Skeletal muscle tissue (tissue), 4 donors: ENCODE data around the gene NKAIN2. TPM values are rescaled to one million over a fixed set of nuclear protein-coding genes. Genes with fewer than 3 reads are reported as not detected.

Experiments
- H3K27ac ChIP-seq: one replicate; pipeline ENCODE4 v1.7.0; 2013; ENCODE audit warnings: mild to moderate bottlenecking, low read depth, low read length, inconsistent platforms
- H3K27me3 ChIP-seq, 3 donors: one replicate each; pipeline ENCODE4 v1.7.0; 2013; ENCODE audit warnings: low read length in 3 of 3; ENCODE audit not compliant: control insufficient read depth in 3 of 3, insufficient read depth in 3 of 3
- H3K36me3 ChIP-seq, 3 donors: one replicate each; pipeline ENCODE4 v1.7.0; 2013; ENCODE audit warnings: low read length in 3 of 3; ENCODE audit not compliant: control insufficient read depth in 3 of 3, insufficient read depth in 3 of 3
- H3K4me1 ChIP-seq, 3 donors: one replicate each; pipeline ENCODE4 v1.7.0; 2013; ENCODE audit warnings: low read length in 3 of 3, mild to moderate bottlenecking in 3 of 3; ENCODE audit not compliant: control insufficient read depth in 3 of 3, insufficient read depth in 3 of 3
- H3K4me3 ChIP-seq, 3 donors: one replicate each; pipeline ENCODE4 v1.7.0; 2013; ENCODE audit warnings: low read length in 3 of 3
- H3K9ac ChIP-seq, 3 donors: one replicate each; pipeline ENCODE4 v1.7.0; 2013; ENCODE audit warnings: low read length in 3 of 3, mild to moderate bottlenecking in 3 of 3, moderate library complexity in 2 of 3, low read depth in 1 of 3
- H3K9me3 ChIP-seq, 3 donors: one replicate each; pipeline ENCODE4 v1.7.0; 2013; ENCODE audit warnings: low read length in 3 of 3; ENCODE audit not compliant: control insufficient read depth in 3 of 3
- total RNA-seq: library from RNA; depleted of rRNA; stranded (reverse); fragments of >200 nt; gene quantifications from one replicate; pipeline ENCODE4 v1.2.3, GENCODE V29; 2014
- donor health status: Osteomylitis.

NKAIN2 gene
- total RNA-seq, 1 donor from 2014 or later = 3.1 TPM

- Histone ChIP-seq H3K9ac (no peak overlapping the region), H3K4me3 (no peak overlapping the region), H3K9me3 (no peaks in the 10 kb centered on the region), H3K4me1 (no peaks in the 10 kb centered on the region), H3K36me3 (no peaks in the 10 kb centered on the region), H3K27me3 (no peaks in the 10 kb centered on the region), H3K27ac (no peak overlapping the region)
Measured at GRCh38 chr6:123869334-123869733, 65.7 kb downstream of the NKAIN2 start.

GRCh38 chr6:123873974-123874373, 70.3 kb downstream of the NKAIN2 start:
- no peaks in the 10 kb centered on the region for H3K36me3 ChIP-seq
- no peak overlapping the region for H3K27ac ChIP-seq
- H3K9me3 ChIP-seq = no peaks in the 10 kb centered on the region
- H3K4me1 ChIP-seq = no peaks in the 10 kb centered on the region
- no peak overlapping the region for H3K4me3 ChIP-seq
- H3K27me3 ChIP-seq = no peaks in the 10 kb centered on the region
- H3K9ac ChIP-seq = no peak overlapping the region

- Histone ChIP-seq H3K4me3 (no peak overlapping the region), H3K27me3 (no peaks in the 10 kb centered on the region), H3K27ac (no peak overlapping the region), H3K4me1 (no peaks in the 10 kb centered on the region), H3K9ac (no peak overlapping the region), H3K9me3 (no peaks in the 10 kb centered on the region), H3K36me3 (no peaks in the 10 kb centered on the region)
Measured at GRCh38 chr6:123875784-123876183, 72.1 kb downstream of the NKAIN2 start.

GRCh38 chr6:123879749-123880148, 76.1 kb downstream of the NKAIN2 start:
- Histone ChIP-seq H3K9ac (no peak overlapping the region), H3K9me3 (no peaks in the 10 kb centered on the region), H3K36me3 (no peaks in the 10 kb centered on the region), H3K4me3 (no peak overlapping the region), H3K27me3 (no peaks in the 10 kb centered on the region), H3K4me1 (no peaks in the 10 kb centered on the region), H3K27ac (no peak overlapping the region)

- Histone ChIP-seq H3K4me3 (peak overlapping the region in 2 of 3 donors; percentile 8 to 11), H3K4me1 (peaks cover 0 to 5% (median 2%) of the 10 kb centered on the region in 3 donors), H3K9me3 (no peaks in the 10 kb centered on the region), H3K9ac (peak overlapping the region in 2 of 3 donors; percentile 48 to 52), H3K27ac (peak overlapping the region; percentile 55), H3K27me3 (no peaks in the 10 kb centered on the region), H3K36me3 (no peaks in the 10 kb centered on the region)
Measured at GRCh38 chr6:123888771-123889513, 85.3 kb downstream of the NKAIN2 start.

GRCh38 chr6:123895346-123895745, 91.7 kb downstream of the NKAIN2 start:
- Histone ChIP-seq H3K9me3 (no peaks in the 10 kb centered on the region), H3K27ac (no peak overlapping the region), H3K27me3 (no peaks in the 10 kb centered on the region), H3K4me3 (no peak overlapping the region), H3K36me3 (no peaks in the 10 kb centered on the region), H3K4me1 (no peaks in the 10 kb centered on the region), H3K9ac (no peak overlapping the region)

GRCh38 chr6:123895806-123896205, 92.1 kb downstream of the NKAIN2 start:
- Histone ChIP-seq H3K9me3 (no peaks in the 10 kb centered on the region), H3K36me3 (no peaks in the 10 kb centered on the region), H3K27ac (no peak overlapping the region), H3K4me3 (no peak overlapping the region), H3K4me1 (no peaks in the 10 kb centered on the region), H3K9ac (no peak overlapping the region), H3K27me3 (no peaks in the 10 kb centered on the region)

- H3K9me3 ChIP-seq = no peaks in the 10 kb centered on the region
- no peak overlapping the region for H3K27ac ChIP-seq
- no peaks in the 10 kb centered on the region for H3K4me1 ChIP-seq
- H3K9ac ChIP-seq = no peak overlapping the region
- no peak overlapping the region for H3K4me3 ChIP-seq
- no peaks in the 10 kb centered on the region for H3K36me3 ChIP-seq
- H3K27me3 ChIP-seq = no peaks in the 10 kb centered on the region
Measured at GRCh38 chr6:123896869-123897268, 93.2 kb downstream of the NKAIN2 start.

- H3K9me3 ChIP-seq = no peaks in the 10 kb centered on the region
- H3K4me1 ChIP-seq = no peaks in the 10 kb centered on the region
- no peaks in the 10 kb centered on the region for H3K27me3 ChIP-seq
- H3K27ac ChIP-seq = no peak overlapping the region
- H3K36me3 ChIP-seq = no peaks in the 10 kb centered on the region
- H3K4me3 ChIP-seq = no peak overlapping the region
- no peak overlapping the region for H3K9ac ChIP-seq
Measured at GRCh38 chr6:123897965-123898364, 94.3 kb downstream of the NKAIN2 start.

GRCh38 chr6:123898665-123899064, 95.0 kb downstream of the NKAIN2 start:
- Histone ChIP-seq H3K9me3 (no peaks in the 10 kb centered on the region), H3K4me3 (no peak overlapping the region), H3K36me3 (no peaks in the 10 kb centered on the region), H3K27me3 (no peaks in the 10 kb centered on the region), H3K27ac (no peak overlapping the region), H3K4me1 (no peaks in the 10 kb centered on the region), H3K9ac (no peak overlapping the region)
